ENCODE data around the gene C1RL. TPM values are rescaled to one million over a fixed set of nuclear protein-coding genes. Genes with fewer than 3 reads are reported as not detected.

The C1RL gene
- total and polyA plus RNA-seq, 9 donors: 48.4 to 160 (median 98.9) TPM

DNA sequence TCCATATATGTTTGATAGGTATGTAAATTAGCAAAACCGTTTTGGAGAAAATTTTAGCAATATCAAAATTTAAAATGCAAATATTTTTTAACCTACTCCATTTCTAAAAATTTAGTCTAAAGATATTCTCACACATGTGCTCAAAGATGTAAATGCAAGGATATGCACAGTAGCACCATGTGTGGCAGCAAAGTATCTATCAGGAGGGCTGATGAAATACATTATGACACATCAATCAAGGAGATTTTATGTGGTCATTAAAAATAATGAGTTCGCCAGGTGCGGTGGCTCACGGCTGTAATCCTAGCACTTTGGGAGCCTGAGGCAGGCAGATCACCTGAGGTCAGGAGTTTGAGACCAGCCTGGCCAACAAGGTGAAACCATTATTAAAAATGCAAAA, 8.8 kb downstream of the C1RL start:
- H3K4me3 ChIP-seq: no peak overlapping the region
- WGBS, 3 donors: 81 to 91% (median 86%) methylated on average over 4 of the region's 4 CpGs
- H3K27ac ChIP-seq: no peak overlapping the region
- H3K36me3 ChIP-seq: no peaks in the 10 kb centered on the region
- TF ChIP-seq, protein P1, sequence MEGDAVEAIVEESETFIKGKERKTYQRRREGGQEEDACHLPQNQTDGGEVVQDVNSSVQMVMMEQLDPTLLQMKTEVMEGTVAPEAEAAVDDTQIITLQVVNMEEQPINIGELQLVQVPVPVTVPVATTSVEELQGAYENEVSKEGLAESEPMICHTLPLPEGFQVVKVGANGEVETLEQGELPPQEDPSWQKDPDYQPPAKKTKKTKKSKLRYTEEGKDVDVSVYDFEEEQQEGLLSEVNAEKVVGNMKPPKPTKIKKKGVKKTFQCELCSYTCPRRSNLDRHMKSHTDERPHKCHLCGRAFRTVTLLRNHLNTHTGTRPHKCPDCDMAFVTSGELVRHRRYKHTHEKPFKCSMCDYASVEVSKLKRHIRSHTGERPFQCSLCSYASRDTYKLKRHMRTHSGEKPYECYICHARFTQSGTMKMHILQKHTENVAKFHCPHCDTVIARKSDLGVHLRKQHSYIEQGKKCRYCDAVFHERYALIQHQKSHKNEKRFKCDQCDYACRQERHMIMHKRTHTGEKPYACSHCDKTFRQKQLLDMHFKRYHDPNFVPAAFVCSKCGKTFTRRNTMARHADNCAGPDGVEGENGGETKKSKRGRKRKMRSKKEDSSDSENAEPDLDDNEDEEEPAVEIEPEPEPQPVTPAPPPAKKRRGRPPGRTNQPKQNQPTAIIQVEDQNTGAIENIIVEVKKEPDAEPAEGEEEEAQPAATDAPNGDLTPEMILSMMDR (IDR thresholded peaks at IDR 0.05): no peak
- no peak for TF ChIP-seq POLR2A (IDR thresholded peaks at IDR 0.05)
- no peak for TF ChIP-seq EP300 (IDR thresholded peaks at IDR 0.05)
- intact Hi-C loops (cut with DNase I): no loop called here
- no peaks in the 10 kb centered on the region for H3K27me3 ChIP-seq
- H3K4me1 ChIP-seq (ENCODE audit: insufficient read depth): peaks cover 13% of the 10 kb centered on the region
- no peaks in the 10 kb centered on the region for H3K9me3 ChIP-seq
- DNase-seq: no peak

DNA sequence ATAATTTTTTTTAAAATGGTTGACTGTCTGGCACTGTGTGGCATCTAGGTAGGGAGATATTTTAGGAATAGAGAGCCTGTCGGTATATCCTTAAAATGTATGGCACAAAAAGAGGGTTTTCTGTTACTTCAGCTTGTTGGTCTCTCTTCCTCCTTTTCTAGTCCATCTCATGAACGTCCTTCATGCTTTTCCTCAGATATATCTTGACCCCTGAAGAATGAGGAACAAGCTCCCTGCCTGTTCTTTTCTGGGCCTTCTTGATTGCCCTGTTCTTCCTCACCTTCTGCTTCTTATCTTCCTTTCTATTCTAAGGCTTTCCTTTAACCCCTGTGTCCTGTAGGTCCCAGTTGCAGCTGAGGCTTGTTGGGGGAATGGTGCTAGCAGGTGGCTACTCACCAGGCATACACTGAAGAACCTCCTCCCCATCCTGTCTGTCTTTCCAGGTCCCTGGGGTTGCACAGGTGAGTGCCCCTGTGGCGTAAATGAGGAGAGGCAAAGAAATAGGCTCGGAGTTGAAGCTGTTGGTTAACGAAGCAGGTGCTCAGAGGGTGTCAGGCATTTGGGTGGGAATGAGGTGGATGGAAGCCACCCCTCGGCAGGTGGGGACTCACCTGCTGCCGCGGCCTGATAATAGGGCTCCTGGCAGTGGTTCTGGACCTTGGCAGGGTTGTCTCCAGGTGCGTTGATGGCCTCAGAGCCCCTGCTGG, 9.6 kb downstream of the C1RL start:
- intact Hi-C loops (cut with DNase I): no loop called here
- Histone ChIP-seq H3K27me3 (no peaks in the 10 kb centered on the region), H3K4me3 (no peak overlapping the region), H3K4me1 (ENCODE audit: insufficient read depth) (peaks cover 14% of the 10 kb centered on the region), H3K27ac (no peak overlapping the region), H3K9me3 (no peaks in the 10 kb centered on the region), H3K36me3 (no peaks in the 10 kb centered on the region)
- 87 to 89% (median 88%) methylated on average over 9 of the region's 9 CpGs for WGBS, 3 donors
- TF ChIP-seq EP300 (IDR thresholded peaks at IDR 0.05) (no peak), POLR2A (IDR thresholded peaks at IDR 0.05) (no peak)
- TF ChIP-seq, protein P1 (IDR thresholded peaks at IDR 0.05): no peak
- DNase-seq: no peak

DNA sequence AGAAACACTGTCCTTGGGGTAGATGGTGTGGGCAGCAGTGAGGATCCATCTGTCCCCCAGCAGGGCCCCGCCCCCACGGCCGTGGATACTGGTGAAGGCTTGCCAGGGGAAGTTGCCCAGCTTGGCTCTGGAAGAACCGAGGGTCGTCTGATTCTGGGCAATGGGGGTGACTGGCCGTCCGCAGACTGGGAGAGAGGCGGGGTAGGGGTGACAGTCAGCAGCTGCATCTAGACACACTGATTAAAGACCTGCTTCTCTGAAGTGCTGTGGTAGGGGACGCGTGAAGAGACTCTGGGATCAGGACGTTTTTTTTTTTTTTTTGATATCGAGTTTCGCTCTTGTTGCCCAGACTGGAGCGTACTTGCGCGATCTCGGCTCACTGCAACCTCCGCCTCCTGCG, 12.0 kb downstream of the C1RL start:
- TF ChIP-seq POLR2A (IDR thresholded peaks at IDR 0.05): no peak
- TF ChIP-seq, protein P1 (IDR thresholded peaks at IDR 0.05): no peak
- no peak for TF ChIP-seq EP300 (IDR thresholded peaks at IDR 0.05)
- 79 to 83% (median 82%) methylated on average over 19 of the region's 19 CpGs for WGBS, 3 donors
- DNase-seq: no peak
- Histone ChIP-seq H3K4me1 (ENCODE audit: insufficient read depth) (peaks cover 20% of the 10 kb centered on the region), H3K27ac (no peak overlapping the region), H3K4me3 (no peak overlapping the region), H3K36me3 (no peaks in the 10 kb centered on the region), H3K9me3 (no peaks in the 10 kb centered on the region), H3K27me3 (no peaks in the 10 kb centered on the region)
- intact Hi-C loops (cut with DNase I): no loop called here

DNA sequence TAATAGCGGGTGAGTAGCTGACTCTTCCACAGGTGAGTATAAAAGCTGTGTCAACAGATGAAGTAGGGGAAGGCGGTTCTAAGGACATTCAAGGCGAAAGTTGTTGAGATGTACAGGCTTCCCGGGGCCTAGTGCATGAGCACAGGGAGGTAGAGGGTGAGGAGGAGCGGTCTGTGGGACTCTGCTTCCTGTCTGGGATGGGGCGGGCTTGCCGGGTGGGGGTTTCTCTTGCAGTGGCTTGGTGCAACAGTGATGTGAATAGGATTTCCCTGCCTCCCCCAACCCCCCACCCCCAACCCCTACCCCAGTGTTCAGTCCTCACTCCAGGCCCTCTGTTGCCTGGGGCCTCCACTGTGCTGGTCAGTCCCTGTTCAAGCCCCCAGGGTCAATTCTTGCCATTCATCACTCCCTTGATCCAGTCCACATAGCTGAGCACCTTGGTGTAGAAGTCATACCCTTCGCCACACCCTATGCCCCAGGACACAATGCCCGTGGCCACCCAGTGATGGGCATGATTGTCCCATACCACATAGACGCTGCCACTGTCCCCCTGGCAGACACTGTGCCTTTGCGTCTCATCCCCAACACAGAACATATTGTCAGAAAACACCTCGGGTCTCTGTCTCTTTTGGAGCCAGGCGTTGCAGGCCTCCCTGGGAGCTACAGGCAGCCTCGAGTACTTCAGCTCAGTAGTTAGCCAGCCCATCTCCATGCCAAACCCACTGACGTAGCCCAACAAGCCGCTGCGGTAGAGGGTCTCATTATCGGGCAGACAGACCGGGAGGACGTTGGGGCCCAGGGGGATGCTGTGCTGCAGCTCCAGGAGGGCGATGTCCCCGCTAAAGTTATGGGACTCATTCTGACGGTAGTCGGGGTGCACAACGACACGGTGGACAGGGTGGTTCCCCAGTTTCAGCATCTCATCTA, 12.7 kb downstream of the C1RL start:
- Histone ChIP-seq H3K36me3 (no peaks in the 10 kb centered on the region), H3K9me3 (no peaks in the 10 kb centered on the region), H3K4me1 (ENCODE audit: insufficient read depth) (peaks cover 13% of the 10 kb centered on the region), H3K27ac (no peak overlapping the region), H3K27me3 (no peaks in the 10 kb centered on the region), H3K4me3 (no peak overlapping the region)
- no peak for DNase-seq
- WGBS, 3 donors: 85 to 87% (median 86%) methylated on average over 26 of the region's 26 CpGs
- no peak for TF ChIP-seq EP300 (IDR thresholded peaks at IDR 0.05)
- TF ChIP-seq, protein P1 (IDR thresholded peaks at IDR 0.05): no peak
- TF ChIP-seq POLR2A (IDR thresholded peaks at IDR 0.05): no peak
- intact Hi-C loops (cut with DNase I): no loop called here

Data from ovary (tissue), 9 donors.